ENCODE measurements around the gene RENBP. TPM values are rescaled to one million over a fixed set of nuclear protein-coding genes. Genes with fewer than 3 reads are reported as not detected.

RENBP gene
- total and polyA plus RNA-seq, 4 donors, result 1.0 to 7.9 (median 7.0) TPM

DNA sequence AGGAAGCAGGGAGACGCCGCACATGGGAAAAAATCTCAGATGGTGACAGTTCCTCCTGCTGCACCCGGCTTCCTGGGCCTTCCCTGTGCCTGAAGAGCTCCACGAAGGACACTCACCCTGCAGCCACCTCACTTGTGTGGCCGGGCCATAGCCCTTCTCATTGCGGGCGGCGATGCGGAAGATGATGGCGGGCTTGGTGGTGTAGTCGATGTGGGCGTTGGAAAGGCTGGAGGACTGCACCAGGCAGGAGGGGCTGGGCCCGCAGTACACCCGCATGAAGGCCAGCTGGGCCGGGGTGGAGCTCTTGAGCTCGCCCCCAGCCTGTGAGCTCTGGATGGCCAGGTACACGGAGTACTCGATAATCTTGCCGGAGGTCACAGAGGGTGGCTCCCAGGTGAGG, 5.7 kb upstream of the RENBP start:
- WGBS, result 76% methylated on average over 19 of the region's 19 CpGs
- Histone ChIP-seq H3K9me3 (ENCODE audit: control insufficient read depth in 4 of 4, low read length in 3 of 4) (no peaks in the 10 kb centered on the region), H3K4me3 (ENCODE audit: low read depth in 1 of 3, low read length in 3 of 3) (no peak overlapping the region), H3K4me1 (ENCODE audit: control insufficient read depth in 4 of 4, insufficient read depth in 4 of 4, low read length in 3 of 4) (peaks cover 0 to 5% (median 0%) of the 10 kb centered on the region in 4 donors), H3K27me3 (ENCODE audit: control insufficient read depth in 4 of 4, insufficient read depth in 4 of 4, low read length in 3 of 4) (no peaks in the 10 kb centered on the region), H3K36me3 (ENCODE audit: control insufficient read depth in 4 of 4, insufficient read depth in 3 of 4, low read depth in 1 of 4, low read length in 3 of 4) (peaks cover 6 to 53% (median 20%) of the 10 kb centered on the region in 4 donors), H3K9ac (ENCODE audit: low read depth in 1 of 2, low read length in 2 of 2) (no peak overlapping the region), H3K27ac (ENCODE audit: low read depth in 1 of 2, low read length in 2 of 2) (no peak overlapping the region)
- DNase-seq (ENCODE audit: low spot score), result no peak
- TF ChIP-seq, protein P1, sequence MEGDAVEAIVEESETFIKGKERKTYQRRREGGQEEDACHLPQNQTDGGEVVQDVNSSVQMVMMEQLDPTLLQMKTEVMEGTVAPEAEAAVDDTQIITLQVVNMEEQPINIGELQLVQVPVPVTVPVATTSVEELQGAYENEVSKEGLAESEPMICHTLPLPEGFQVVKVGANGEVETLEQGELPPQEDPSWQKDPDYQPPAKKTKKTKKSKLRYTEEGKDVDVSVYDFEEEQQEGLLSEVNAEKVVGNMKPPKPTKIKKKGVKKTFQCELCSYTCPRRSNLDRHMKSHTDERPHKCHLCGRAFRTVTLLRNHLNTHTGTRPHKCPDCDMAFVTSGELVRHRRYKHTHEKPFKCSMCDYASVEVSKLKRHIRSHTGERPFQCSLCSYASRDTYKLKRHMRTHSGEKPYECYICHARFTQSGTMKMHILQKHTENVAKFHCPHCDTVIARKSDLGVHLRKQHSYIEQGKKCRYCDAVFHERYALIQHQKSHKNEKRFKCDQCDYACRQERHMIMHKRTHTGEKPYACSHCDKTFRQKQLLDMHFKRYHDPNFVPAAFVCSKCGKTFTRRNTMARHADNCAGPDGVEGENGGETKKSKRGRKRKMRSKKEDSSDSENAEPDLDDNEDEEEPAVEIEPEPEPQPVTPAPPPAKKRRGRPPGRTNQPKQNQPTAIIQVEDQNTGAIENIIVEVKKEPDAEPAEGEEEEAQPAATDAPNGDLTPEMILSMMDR (IDR thresholded peaks at IDR 0.05; ENCODE audit: low read depth, low read length, missing input control), result no peak
- TF ChIP-seq, protein P2, sequence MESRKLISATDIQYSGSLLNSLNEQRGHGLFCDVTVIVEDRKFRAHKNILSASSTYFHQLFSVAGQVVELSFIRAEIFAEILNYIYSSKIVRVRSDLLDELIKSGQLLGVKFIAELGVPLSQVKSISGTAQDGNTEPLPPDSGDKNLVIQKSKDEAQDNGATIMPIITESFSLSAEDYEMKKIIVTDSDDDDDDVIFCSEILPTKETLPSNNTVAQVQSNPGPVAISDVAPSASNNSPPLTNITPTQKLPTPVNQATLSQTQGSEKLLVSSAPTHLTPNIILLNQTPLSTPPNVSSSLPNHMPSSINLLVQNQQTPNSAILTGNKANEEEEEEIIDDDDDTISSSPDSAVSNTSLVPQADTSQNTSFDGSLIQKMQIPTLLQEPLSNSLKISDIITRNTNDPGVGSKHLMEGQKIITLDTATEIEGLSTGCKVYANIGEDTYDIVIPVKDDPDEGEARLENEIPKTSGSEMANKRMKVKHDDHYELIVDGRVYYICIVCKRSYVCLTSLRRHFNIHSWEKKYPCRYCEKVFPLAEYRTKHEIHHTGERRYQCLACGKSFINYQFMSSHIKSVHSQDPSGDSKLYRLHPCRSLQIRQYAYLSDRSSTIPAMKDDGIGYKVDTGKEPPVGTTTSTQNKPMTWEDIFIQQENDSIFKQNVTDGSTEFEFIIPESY (IDR thresholded peaks at IDR 0.05), result no peak
- TF ChIP-seq JUND (IDR thresholded peaks at IDR 0.05) (no peak), TAF1 (conservative IDR thresholded peaks at IDR 0.05) (no peak), FOXA1 (IDR thresholded peaks at IDR 0.05) (no peak), YY1 (IDR thresholded peaks at IDR 0.05) (no peak), EGR1 (IDR thresholded peaks at IDR 0.05; ENCODE audit: low read depth in 2 of 2) (no peak), SP1 (IDR thresholded peaks at IDR 0.05) (no peak), HNF4G (IDR thresholded peaks at IDR 0.05) (no peak), GABPA (IDR thresholded peaks at IDR 0.05 in 1 of 2, conservative IDR thresholded peaks at IDR 0.05 in 1 of 2) (no peak)
- TF ChIP-seq, protein P3, sequence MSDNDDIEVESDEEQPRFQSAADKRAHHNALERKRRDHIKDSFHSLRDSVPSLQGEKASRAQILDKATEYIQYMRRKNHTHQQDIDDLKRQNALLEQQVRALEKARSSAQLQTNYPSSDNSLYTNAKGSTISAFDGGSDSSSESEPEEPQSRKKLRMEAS (IDR thresholded peaks at IDR 0.05), result no peak
- TF ChIP-seq, protein P4, sequence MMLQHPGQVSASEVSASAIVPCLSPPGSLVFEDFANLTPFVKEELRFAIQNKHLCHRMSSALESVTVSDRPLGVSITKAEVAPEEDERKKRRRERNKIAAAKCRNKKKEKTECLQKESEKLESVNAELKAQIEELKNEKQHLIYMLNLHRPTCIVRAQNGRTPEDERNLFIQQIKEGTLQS (IDR thresholded peaks at IDR 0.05), result no peak

DNA sequence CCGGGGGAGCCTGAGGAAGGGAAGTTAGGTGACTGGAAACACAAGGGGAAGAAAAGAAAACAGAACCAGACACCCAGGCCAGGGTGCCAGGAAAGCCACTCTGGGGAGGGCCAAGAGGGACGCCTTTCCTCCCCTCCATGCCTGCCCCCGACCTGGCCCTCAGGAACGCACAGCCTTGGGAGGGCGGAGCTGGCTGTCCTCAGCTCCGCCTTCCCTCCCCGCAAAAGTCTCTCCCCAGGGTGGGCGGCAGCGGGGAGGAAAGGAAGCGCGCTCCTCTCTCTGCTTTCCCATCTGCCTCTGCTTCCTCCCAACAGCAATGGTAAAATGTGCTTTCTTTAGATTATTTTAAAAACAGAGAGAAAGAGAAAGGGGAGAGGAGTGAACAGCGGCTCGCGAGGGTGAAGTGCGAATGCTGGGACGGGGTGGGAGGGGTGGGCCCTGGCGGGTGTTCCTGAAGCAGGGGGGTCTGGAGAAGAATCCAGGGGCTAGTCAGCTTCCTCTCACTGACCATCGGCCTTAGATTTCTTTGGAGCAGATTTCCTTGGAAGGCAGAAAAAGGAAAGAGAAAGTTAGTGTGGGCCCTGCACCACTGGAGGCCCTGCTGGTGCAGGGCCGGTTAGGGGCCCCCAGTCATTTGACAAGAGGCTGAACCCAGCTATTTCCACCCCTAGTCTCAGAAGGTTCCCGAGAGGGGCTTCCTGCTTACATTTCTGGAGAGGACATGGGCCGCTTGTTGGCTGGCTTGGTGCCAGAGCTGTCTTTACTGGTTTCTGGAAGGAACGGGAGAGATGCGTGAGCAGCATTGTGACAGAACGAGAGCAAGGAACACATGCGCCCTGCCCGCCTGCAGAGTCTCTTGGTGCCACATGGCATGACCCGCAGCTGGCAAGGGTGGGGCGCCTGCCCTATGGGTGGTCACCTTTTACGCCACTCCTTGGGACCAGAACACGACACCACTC, 4.7 kb upstream of the RENBP start:
- H3K9ac ChIP-seq (ENCODE audit: low read depth in 1 of 2, low read length in 2 of 2), result no peak overlapping the region
- H3K27ac ChIP-seq (ENCODE audit: low read depth in 1 of 2, low read length in 2 of 2), result peak overlapping the region in 1 of 2 donors; percentile 12
- peaks cover 6 to 45% (median 18%) of the 10 kb centered on the region in 4 donors for H3K36me3 ChIP-seq (ENCODE audit: control insufficient read depth in 4 of 4, insufficient read depth in 3 of 4, low read depth in 1 of 4, low read length in 3 of 4)
- WGBS, result 73% methylated on average over 30 of the region's 30 CpGs
- H3K27me3 ChIP-seq (ENCODE audit: control insufficient read depth in 4 of 4, insufficient read depth in 4 of 4, low read length in 3 of 4), result no peaks in the 10 kb centered on the region
- H3K4me3 ChIP-seq (ENCODE audit: low read depth in 1 of 3, low read length in 3 of 3), result no peak overlapping the region
- no peak for DNase-seq (ENCODE audit: low spot score)
- no peaks in the 10 kb centered on the region for H3K9me3 ChIP-seq (ENCODE audit: control insufficient read depth in 4 of 4, low read length in 3 of 4)
- no peak for TF ChIP-seq SP1 (IDR thresholded peaks at IDR 0.05)
- no peak for TF ChIP-seq TAF1 (conservative IDR thresholded peaks at IDR 0.05)
- TF ChIP-seq RAD21 (IDR thresholded peaks at IDR 0.05), result no peak
- TF ChIP-seq EGR1 (IDR thresholded peaks at IDR 0.05; ENCODE audit: low read depth in 2 of 2), result no peak
- no peak for TF ChIP-seq FOXA1 (IDR thresholded peaks at IDR 0.05)
- TF ChIP-seq, protein P3 (IDR thresholded peaks at IDR 0.05), result no peak
- no peak for TF ChIP-seq GABPA (IDR thresholded peaks at IDR 0.05 in 1 of 2, conservative IDR thresholded peaks at IDR 0.05 in 1 of 2)
- no peak for TF ChIP-seq YY1 (IDR thresholded peaks at IDR 0.05)
- TF ChIP-seq RXRA (IDR thresholded peaks at IDR 0.05), result no peak
- no peak for TF ChIP-seq JUND (IDR thresholded peaks at IDR 0.05)
- TF ChIP-seq, protein P5, sequence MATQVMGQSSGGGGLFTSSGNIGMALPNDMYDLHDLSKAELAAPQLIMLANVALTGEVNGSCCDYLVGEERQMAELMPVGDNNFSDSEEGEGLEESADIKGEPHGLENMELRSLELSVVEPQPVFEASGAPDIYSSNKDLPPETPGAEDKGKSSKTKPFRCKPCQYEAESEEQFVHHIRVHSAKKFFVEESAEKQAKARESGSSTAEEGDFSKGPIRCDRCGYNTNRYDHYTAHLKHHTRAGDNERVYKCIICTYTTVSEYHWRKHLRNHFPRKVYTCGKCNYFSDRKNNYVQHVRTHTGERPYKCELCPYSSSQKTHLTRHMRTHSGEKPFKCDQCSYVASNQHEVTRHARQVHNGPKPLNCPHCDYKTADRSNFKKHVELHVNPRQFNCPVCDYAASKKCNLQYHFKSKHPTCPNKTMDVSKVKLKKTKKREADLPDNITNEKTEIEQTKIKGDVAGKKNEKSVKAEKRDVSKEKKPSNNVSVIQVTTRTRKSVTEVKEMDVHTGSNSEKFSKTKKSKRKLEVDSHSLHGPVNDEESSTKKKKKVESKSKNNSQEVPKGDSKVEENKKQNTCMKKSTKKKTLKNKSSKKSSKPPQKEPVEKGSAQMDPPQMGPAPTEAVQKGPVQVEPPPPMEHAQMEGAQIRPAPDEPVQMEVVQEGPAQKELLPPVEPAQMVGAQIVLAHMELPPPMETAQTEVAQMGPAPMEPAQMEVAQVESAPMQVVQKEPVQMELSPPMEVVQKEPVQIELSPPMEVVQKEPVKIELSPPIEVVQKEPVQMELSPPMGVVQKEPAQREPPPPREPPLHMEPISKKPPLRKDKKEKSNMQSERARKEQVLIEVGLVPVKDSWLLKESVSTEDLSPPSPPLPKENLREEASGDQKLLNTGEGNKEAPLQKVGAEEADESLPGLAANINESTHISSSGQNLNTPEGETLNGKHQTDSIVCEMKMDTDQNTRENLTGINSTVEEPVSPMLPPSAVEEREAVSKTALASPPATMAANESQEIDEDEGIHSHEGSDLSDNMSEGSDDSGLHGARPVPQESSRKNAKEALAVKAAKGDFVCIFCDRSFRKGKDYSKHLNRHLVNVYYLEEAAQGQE (IDR thresholded peaks at IDR 0.05), result no peak
- TF ChIP-seq, protein P2 (IDR thresholded peaks at IDR 0.05), result no peak
- no peak for TF ChIP-seq FOXA2 (IDR thresholded peaks at IDR 0.05)
- TF ChIP-seq, protein P4 (IDR thresholded peaks at IDR 0.05), result no peak
- TF ChIP-seq HNF4G (IDR thresholded peaks at IDR 0.05), result no peak
- no peak for TF ChIP-seq HNF4A (conservative IDR thresholded peaks at IDR 0.05)
- peaks cover 0 to 5% (median 0%) of the 10 kb centered on the region in 4 donors for H3K4me1 ChIP-seq (ENCODE audit: control insufficient read depth in 4 of 4, insufficient read depth in 4 of 4, low read length in 3 of 4)

Measured in liver (tissue), 9 donors.